Mesodermal cell (in vitro differentiated cells): ENCODE data around the gene TKTL1.
"Not testable (repeated sequence)": the region's sequence is repeated elsewhere in the genome, so short reads cannot be mapped to it uniquely, and the experiment has no call there.

ENCODE experiments used
- H3K27ac ChIP-seq: 2 replicates; pipeline ENCODE4 v1.7.0; 2013; ENCODE audit warnings: mild to moderate bottlenecking, low read depth, low read length, moderate library complexity; ENCODE audit not compliant: severe bottlenecking
- H3K36me3 ChIP-seq: 2 replicates; pipeline ENCODE4 v1.7.1; 2013; ENCODE audit warnings: mild to moderate bottlenecking, low read length, moderate library complexity; ENCODE audit not compliant: control insufficient read depth, insufficient read depth
- H3K4me1 ChIP-seq: one replicate; pipeline ENCODE4 v1.7.1; 2013; ENCODE audit warnings: mild to moderate bottlenecking, low read length; ENCODE audit not compliant: insufficient read depth, control insufficient read depth, poor library complexity, severe bottlenecking
- H3K4me3 ChIP-seq: 2 replicates; pipeline ENCODE4 v1.7.0; 2013; ENCODE audit warnings: low read length, control low read depth, mild to moderate bottlenecking; ENCODE audit not compliant: insufficient read depth, poor library complexity, severe bottlenecking; ENCODE audit errors: extremely low read depth
- H3K9me3 ChIP-seq: 2 replicates; pipeline ENCODE4 v1.7.1; 2013; ENCODE audit warnings: mild to moderate bottlenecking, low read length, moderate library complexity; ENCODE audit not compliant: control insufficient read depth
- WGBS, 2 experiments: methylation state at CpG; one replicate each; pipeline ENCODE4 v1.1.5; 2013; ENCODE audit warnings: missing lambda C conversion rate in 2 of 2; ENCODE audit not compliant: insufficient coverage in 2 of 2; 5-methylcytosine and 5-hydroxymethylcytosine counted together

Gene TKTL1

DNA sequence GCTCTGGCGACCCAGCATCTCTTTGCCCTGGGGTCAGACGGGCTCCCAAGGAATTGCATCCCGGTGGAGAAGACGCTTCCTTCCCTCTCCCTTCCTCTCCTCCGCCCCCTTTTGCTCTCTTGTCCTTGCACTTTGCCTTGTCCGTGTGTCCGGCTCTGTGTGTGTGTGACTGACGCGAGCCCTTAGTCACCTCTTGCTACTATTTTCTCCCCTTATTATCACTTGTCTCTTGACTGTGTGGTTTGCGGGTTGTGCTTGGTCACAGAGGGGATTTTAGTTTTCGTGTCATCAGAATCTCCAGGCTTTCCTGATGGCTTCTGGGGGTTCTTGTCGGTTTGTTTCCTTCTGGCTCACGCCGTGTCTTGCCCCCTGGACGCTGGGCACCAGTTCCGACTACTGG is 47.5 kb downstream of the TKTL1 start:
- not testable (repeated sequence) for H3K4me3 ChIP-seq, H3K4me1 ChIP-seq, H3K36me3 ChIP-seq, H3K9me3 ChIP-seq, H3K27ac ChIP-seq
- no CpG with 5 or more reads among the region's 16 CpGs for WGBS, 2 experiments

DNA sequence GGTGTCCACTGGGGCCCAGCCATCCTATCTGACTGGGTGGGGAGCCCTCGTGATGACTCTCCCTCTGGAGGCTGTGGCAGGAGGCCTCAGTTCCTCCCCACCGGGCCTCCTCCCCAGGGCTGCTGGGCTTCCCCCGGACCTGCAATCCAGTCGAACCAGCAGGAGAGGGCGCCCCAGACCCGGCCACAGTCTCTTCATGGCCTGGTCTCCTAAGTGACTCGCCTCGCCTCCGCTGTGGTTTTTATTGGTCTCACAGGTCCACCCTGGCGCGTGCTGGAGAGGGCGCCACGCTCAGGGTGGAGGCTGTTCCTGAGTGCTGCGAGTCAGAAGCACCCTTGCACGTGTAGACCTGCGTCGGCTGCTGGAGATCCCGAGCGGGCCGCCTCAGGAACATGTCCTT is 48.0 kb downstream of the TKTL1 start:
- no CpG with 5 or more reads among the region's 20 CpGs for WGBS, 2 experiments
- H3K36me3 ChIP-seq, H3K27ac ChIP-seq, H3K4me1 ChIP-seq, H3K9me3 ChIP-seq, H3K4me3 ChIP-seq: not testable (repeated sequence)

DNA sequence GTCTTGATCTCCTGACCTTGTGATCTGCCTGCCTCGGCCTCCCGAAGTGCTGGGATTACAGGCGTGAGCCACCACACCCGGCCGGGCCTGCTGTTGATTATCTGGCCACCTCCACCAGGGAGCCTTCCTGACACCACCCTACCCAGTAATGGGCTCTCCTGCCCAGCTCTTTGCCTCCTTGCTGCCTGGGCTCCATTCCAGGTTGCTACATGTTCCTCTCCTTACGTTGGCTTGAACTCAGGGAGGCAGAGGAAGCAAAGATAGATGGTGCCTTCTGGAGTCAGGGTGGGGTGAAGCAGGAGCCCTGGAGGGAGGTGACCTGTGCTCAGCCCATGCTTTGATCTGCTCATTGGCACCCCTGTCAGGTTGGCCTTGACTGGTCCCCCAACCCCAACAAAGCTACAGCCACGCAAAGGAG is 52.5 kb downstream of the TKTL1 start:
- H3K27ac ChIP-seq: no peak overlapping the region
- no peaks in the 10 kb centered on the region for H3K4me1 ChIP-seq
- WGBS, 2 experiments: 93% methylated on average over 4 of the region's 7 CpGs; no CpG with 5 or more reads in 1 of the 2 experiments

DNA sequence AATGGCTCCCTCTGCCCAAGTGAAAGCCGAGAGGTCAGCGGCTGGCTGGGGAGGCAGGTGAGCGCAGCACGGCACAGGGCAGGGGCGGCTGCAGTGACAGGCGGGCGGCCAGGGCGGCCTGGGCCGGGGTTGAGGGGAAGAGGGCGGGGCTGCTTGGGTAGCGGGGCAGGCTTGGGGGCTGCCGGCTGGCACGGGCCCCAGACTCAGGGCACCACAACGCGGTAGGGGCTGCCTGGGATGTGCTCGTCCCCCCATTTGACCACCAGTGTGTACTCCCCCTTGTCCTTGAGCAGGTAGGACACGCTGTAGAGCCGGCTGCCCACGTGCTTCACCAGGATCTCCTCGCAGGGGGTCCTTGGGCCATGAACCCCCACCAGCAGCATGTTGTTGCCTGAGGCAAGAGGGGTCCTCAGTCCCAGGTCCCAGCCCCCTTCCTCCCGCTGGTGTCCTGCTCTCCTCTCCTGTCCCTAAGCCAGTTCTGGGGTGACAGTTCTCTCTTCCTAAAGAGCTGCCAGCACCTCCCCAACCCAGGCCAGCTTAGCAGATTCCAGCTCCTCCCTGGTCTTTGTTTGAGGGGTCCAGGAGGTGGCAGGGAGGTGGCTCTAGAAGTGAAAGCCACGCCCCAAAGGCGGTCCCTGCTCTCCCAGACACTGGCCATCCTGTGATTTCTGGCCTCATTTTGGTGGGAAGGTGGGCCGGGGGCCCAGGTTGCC is 53.2 kb downstream of the TKTL1 start:
- peaks cover 41% of the 10 kb centered on the region for H3K36me3 ChIP-seq
- H3K27ac ChIP-seq: no peak overlapping the region
- H3K9me3 ChIP-seq: no peaks in the 10 kb centered on the region
- WGBS, 2 experiments: 83 to 97% methylated on average over 2 to 9 of the region's 24 CpGs
- no peaks in the 10 kb centered on the region for H3K4me1 ChIP-seq
- no peak overlapping the region for H3K4me3 ChIP-seq

More for the DNA sequence above, 52.5 kb downstream of the TKTL1 start:
- H3K9me3 ChIP-seq: no peaks in the 10 kb centered on the region
- no peak overlapping the region for H3K4me3 ChIP-seq
- peaks cover 37% of the 10 kb centered on the region for H3K36me3 ChIP-seq

DNA sequence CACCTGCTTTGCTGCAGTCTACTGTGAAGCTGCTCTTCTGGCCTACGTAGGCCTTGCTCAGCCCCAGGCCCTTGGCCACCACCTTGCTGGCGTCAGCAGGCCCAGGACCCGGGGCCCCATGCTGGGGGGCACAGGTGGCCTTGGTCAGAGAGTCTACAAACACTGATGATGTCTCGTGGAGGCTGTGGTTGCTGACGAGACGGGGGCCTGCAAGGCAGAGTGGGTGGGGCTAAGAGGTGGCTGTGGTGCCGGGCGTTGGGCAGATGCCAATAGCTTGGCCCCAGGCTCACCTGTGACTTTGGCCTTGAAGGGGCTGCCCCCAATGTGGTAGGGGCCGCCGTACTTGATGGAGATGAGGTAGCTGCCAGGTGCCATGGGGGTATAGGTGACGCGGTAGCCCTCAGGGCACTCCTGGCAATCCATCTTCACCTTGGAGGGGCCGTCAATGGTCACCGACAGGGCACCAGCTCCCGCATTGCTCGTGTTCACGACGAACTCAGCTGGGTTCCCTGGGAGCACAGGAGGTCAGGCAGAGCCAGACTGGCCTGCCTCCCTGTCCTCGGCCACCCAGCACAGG is 53.9 kb downstream of the TKTL1 start:
- WGBS, 2 experiments: 95 to 100% methylated on average over 4 to 7 of the region's 19 CpGs
- no peaks in the 10 kb centered on the region for H3K4me1 ChIP-seq
- H3K4me3 ChIP-seq: no peak overlapping the region
- H3K9me3 ChIP-seq: no peaks in the 10 kb centered on the region
- H3K36me3 ChIP-seq: peaks cover 41% of the 10 kb centered on the region
- no peak overlapping the region for H3K27ac ChIP-seq

DNA sequence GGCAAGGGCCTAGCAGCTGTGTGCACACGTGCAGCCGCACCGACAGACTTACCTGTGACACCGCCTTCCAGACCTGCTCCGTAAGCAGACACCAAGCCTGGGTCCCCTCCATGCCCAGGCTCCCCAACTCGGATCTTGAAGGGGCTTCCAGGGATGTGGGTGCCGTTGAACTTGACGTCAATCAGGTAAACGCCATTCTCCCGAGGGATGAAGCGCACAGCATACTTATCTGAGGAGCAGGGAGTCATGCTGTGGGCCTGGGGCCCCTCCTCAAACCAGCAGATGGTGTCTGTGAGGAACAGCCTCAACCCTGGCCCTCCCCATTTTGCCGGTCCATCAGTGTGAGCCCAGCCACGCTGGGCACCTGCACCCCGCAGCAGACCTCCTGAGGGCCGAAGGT is 54.4 kb downstream of the TKTL1 start:
- Histone ChIP-seq H3K4me1 (no peaks in the 10 kb centered on the region), H3K4me3 (no peak overlapping the region), H3K9me3 (no peaks in the 10 kb centered on the region), H3K27ac (no peak overlapping the region), H3K36me3 (peaks cover 42% of the 10 kb centered on the region)
- WGBS, 2 experiments: 83 to 98% methylated on average over 4 to 13 of the region's 15 CpGs

- no peaks in the 10 kb centered on the region for H3K9me3 ChIP-seq
- H3K4me3 ChIP-seq: no peak overlapping the region
- WGBS, 2 experiments: 96 to 97% methylated on average over 6 to 11 of the region's 19 CpGs
- no peak overlapping the region for H3K27ac ChIP-seq
- no peaks in the 10 kb centered on the region for H3K4me1 ChIP-seq
- peaks cover 46% of the 10 kb centered on the region for H3K36me3 ChIP-seq
Observed at GRCh38 chrX:154350429-154351182, 55.0 kb downstream of the TKTL1 start.

GRCh38 chrX:154351183-154352011 is 55.8 kb downstream of the TKTL1 start:
- Histone ChIP-seq H3K4me3 (no peak overlapping the region), H3K36me3 (peaks cover 46% of the 10 kb centered on the region), H3K27ac (peak overlapping the region; percentile 10), H3K4me1 (no peaks in the 10 kb centered on the region), H3K9me3 (no peaks in the 10 kb centered on the region)
- WGBS, 2 experiments: 97 to 98% methylated on average over 20 to 24 of the region's 30 CpGs

DNA sequence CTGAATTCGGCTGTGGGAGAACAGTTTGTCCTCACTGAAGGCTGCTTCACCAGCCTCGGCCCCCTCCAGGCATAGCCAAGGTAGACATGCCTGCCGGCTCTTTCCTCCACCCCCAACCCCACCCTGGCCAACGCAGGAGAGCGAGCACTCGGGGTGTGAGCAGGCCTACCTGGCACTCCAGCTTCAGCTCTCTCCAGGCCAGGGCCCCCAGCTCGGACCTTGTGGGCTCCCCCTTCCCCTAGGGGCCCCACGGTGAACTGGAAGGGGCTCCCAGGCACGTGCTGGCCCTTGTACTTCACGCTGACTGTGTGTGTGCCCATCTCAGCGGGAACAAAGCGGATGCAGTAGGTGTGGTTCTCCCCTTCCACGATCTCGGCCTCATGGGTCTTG is 56.4 kb downstream of the TKTL1 start:
- no peak overlapping the region for H3K4me3 ChIP-seq
- WGBS, 2 experiments: 92 to 95% methylated on average over 7 of the region's 14 CpGs
- peaks cover 47% of the 10 kb centered on the region for H3K36me3 ChIP-seq

DNA sequence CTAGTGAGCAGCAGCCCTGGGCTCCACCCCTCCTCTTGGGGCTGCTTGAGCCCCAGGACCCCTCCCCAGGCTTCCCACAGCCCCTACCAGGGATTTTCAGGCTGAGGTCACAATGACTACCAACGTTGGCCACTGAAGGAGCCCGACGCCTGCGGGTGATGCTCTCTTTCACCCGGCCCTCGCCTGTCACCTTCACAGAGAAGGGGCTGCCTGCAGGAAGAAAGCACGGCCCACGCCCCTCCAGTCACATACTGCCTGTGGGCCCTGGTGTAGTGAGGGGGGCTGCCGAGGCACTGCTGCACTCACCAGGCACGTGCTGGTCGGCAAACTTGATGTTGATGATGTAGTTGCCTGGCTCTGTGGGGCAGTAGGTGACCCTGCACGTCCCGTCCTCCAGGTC is 56.9 kb downstream of the TKTL1 start:
- WGBS, 2 experiments: 98 to 100% methylated on average over 2 to 6 of the region's 13 CpGs
- peaks cover 52% of the 10 kb centered on the region for H3K36me3 ChIP-seq
- H3K9me3 ChIP-seq: no peaks in the 10 kb centered on the region
- H3K4me1 ChIP-seq: no peaks in the 10 kb centered on the region
- no peak overlapping the region for H3K4me3 ChIP-seq
- H3K27ac ChIP-seq: no peak overlapping the region

More for the DNA sequence above, 56.4 kb downstream of the TKTL1 start:
- no peaks in the 10 kb centered on the region for H3K4me1 ChIP-seq
- peak overlapping the region; percentile 10 for H3K27ac ChIP-seq
- no peaks in the 10 kb centered on the region for H3K9me3 ChIP-seq
